ENCODE measurements around the gene GTF2F2.

GTF2F2 gene

DNA sequence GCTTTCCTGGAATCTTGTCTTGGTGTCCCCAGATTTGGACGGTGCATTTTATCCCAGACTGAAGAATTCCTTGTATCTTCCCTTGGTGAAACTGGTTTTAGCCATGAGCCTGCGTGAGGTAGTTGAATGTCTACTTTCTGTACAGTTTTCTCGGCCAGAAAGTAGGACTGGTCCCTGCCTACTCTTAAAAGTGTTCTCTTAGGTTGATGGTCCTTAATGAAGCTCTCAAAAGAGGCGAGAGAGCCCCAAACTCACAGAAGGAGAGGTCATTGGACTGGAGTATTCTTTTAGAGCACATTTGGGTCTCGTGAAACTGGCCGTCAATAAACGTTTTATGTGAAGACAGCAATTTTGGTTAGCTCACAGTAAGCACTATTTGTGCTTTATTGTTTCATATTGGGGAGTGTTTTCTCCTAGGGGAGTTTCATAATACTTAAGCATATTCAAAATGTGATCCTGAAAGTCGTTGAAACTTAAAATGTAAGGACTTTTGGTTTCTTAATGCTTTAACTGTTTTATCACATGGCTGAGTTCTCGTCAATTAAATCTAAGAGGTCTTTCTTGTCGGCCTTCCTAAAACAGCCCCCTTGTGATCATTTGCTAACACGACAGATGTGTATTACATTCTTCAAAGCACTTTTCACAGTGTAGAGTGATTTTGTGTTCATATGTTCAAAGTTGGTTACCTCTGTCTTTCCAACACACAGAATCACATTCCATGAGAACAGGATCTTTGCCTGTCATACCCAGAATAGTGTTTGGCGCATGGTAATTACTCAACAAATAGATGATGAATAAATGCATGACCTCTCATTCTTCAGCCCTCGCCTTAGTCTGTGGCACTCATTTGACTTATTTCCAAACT, 889 bp downstream of the GTF2F2 start:
- H3K4me3 ChIP-seq (ENCODE audit: low read length) = peak overlapping the region; percentile 96
- TF ChIP-seq, protein P1, sequence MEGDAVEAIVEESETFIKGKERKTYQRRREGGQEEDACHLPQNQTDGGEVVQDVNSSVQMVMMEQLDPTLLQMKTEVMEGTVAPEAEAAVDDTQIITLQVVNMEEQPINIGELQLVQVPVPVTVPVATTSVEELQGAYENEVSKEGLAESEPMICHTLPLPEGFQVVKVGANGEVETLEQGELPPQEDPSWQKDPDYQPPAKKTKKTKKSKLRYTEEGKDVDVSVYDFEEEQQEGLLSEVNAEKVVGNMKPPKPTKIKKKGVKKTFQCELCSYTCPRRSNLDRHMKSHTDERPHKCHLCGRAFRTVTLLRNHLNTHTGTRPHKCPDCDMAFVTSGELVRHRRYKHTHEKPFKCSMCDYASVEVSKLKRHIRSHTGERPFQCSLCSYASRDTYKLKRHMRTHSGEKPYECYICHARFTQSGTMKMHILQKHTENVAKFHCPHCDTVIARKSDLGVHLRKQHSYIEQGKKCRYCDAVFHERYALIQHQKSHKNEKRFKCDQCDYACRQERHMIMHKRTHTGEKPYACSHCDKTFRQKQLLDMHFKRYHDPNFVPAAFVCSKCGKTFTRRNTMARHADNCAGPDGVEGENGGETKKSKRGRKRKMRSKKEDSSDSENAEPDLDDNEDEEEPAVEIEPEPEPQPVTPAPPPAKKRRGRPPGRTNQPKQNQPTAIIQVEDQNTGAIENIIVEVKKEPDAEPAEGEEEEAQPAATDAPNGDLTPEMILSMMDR (conservative IDR thresholded peaks at IDR 0.05; ENCODE audit: low read depth, low read length) = peak; percentile 37
- no peak for DNase-seq (ENCODE audit: low read depth)

DNA sequence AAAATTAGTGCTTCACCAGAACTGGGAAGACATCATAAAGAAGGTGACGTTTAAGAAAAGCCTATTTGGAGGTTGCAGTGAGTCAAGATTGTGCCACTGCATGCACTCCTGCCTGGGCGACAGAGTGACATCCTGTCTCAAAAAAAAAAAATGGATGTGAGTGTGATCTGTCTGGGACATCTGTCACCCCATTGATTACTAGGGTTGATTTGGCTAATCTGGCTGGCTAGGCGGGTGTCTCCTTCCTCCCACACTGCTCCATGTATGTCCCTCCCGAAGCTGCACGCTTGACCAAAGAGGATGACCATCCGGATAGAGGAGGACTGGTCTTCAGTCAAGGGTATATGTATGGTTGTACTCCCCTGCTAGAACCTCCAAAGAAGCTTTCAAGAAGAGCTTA, 2.6 kb downstream of the GTF2F2 start:
- TF ChIP-seq, protein P1 (conservative IDR thresholded peaks at IDR 0.05; ENCODE audit: low read depth, low read length) = no peak
- H3K4me3 ChIP-seq (ENCODE audit: low read length) = no peak overlapping the region
- no peak for DNase-seq (ENCODE audit: low read depth)

DNA sequence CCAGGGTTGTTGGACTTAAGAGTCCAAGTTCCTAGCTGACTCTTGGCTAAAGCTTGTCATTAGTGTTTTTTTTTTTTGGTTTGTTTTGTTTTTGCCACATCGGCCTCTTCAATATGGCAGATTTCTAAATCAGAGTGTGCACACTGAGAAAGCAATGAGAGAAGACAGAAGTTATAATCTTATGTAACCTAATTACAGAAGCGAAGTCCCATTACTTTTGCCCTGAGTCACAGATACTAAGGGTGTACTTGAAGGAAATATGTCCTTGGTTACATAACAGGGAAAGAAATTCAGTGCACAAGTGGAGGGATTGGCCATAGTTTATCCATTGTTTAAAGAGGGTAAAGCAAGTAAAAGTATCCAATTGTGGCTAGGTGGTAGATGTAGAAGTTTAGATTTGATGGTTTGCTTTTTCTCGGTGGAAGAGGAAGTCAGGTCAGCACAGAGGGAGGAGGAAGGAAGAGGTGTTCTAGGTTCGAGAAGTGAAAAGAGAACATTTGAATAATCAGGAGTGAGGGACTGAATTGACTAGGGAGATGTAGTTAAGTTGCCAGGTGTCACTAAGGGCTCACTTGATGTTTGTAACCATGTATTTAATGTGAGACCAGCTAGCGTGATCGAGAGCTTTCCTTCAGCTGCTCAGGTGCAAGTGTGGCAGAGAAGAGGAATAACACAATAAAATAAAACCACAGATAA, 12.2 kb downstream of the GTF2F2 start:
- DNase-seq (ENCODE audit: low read depth) = no peak
- TF ChIP-seq, protein P1 (conservative IDR thresholded peaks at IDR 0.05; ENCODE audit: low read depth, low read length) = no peak
- no peak overlapping the region for H3K4me3 ChIP-seq (ENCODE audit: low read length)

DNA sequence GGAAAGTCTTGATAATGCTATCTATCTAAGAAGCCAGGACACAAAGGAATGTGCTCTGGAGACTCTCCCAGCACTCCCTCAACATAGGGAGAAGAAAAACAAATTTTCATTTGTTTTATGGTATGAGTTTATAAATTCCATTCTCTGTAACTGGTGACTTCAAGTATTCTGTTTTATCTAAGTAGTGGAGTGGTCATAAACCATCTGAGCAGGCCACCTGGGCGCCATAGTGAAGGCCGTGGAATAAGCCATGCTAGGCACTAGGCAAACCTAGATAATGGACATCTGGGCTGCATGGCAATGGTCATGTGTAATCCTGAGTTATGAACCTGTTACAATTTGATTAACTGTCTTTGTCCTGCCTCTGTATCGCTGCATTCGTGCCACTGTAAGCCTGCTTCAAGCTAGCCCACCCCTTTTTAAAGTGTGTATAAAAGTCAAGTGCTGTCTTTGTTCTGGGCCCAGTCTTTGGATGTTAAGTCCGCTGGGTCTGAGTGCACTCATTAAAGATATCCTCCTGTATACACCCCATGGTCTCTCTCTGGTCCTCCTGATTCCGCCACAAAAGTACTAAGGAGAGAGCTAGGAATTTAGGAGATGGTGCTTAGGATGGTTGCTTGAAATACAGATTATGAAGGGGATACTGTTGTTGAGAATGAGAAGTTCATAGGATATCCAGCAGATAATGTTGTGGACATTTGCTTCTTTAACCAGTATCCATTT, 13.2 kb downstream of the GTF2F2 start:
- H3K4me3 ChIP-seq (ENCODE audit: low read length) = no peak overlapping the region
- TF ChIP-seq, protein P1 (conservative IDR thresholded peaks at IDR 0.05; ENCODE audit: low read depth, low read length) = no peak
- no peak for DNase-seq (ENCODE audit: low read depth)

DNA sequence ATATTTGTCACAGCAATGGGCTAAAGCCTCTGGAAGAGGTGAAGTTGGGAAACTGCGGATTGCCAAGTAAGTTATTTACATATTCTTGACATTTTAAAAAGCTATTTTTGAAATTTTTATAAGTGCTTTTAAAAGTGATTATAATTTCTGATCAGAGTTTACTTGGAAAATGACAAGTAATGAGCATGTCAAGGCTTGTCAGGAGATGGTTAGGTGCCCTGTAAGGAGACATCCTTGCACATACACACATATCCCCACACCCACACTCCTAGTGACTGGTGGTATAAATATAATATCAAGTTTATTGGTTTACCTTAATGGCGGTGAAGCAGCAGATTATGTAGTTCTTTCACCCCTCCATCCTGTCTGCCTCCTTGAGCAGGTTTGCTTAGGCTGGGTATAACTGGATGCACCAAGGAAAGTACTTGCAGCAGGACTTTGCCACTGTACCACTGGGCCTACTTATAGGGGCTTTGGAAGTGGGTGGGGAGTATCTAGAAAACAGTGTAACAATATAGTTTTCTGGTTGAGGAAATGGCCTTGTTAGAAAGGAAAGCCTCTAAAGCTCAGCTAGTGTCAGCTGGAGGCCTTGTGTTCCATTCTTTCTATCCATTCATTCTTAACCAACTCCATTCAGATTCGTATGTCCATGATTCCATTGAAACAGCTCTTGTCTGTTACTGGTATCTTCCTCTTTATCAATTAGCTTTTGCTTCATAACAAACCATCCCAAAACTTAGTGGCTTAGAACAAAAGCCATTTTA, 16.6 kb downstream of the GTF2F2 start:
- no peak overlapping the region for H3K4me3 ChIP-seq (ENCODE audit: low read length)
- TF ChIP-seq, protein P1 (conservative IDR thresholded peaks at IDR 0.05; ENCODE audit: low read depth, low read length) = no peak
- DNase-seq (ENCODE audit: low read depth) = no peak

DNA sequence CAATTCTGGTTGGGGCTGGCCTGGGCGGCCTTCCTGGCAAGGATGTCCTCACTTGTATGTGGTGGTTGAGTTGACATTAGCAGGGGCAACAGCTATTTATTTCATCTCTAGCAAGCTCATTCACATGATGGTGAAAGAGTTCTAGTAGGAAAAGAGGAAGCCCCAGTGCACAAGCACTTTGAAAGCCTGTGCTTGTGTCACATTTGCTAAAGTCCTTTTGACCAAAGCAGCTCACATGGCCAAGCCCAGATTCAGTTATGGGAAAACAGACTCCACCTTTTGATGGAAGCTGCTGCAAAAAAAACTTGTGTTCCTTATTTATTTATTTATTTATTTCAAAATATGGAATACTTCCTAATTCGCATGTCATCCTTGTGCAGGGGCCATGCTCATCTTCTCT, 17.2 kb downstream of the GTF2F2 start:
- DNase-seq (ENCODE audit: low read depth) = no peak
- no peak overlapping the region for H3K4me3 ChIP-seq (ENCODE audit: low read length)
- TF ChIP-seq, protein P1 (conservative IDR thresholded peaks at IDR 0.05; ENCODE audit: low read depth, low read length) = no peak

Measured in retinal pigment epithelial cell (primary cell).